ENCODE results near the gene MTRR.

MTRR gene

DNA sequence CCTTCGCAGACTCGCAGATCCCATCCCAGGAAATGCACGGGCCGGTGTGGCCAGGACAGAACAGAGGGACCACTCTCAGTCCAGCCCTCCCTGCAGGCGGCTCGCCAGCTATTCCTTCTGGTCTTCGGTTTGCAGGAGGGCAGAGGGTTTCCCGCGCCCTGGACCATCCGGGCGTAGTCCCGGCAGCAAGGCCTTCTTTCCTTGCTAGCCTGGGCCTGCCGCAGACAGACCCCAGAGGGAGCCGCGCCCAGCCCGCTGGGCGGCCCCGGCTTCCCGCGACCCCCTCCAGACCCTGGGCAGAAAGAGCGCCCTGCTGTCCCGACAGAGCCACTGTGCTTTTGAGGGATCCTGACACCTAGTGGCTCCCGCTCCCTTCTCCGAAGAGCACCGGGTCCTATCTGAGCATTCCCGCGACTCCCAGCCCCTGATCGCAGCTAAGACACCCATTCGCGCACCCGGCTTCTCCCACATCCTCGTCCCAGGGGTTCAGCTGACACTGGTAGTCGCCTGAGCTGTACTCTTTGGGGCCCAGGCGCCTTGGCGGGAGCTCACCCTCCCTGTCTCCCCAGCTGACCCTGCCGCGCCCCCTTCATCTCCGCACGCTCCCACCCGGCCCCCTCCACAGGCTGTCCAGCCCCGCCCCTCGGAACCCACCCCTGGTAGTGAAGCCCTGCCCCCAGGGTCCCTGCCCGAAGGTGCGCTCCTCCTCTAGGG is 19.1 kb upstream of the MTRR start:
- DNase-seq (ENCODE audit: low read depth) = no peak
- TF ChIP-seq, protein P1, sequence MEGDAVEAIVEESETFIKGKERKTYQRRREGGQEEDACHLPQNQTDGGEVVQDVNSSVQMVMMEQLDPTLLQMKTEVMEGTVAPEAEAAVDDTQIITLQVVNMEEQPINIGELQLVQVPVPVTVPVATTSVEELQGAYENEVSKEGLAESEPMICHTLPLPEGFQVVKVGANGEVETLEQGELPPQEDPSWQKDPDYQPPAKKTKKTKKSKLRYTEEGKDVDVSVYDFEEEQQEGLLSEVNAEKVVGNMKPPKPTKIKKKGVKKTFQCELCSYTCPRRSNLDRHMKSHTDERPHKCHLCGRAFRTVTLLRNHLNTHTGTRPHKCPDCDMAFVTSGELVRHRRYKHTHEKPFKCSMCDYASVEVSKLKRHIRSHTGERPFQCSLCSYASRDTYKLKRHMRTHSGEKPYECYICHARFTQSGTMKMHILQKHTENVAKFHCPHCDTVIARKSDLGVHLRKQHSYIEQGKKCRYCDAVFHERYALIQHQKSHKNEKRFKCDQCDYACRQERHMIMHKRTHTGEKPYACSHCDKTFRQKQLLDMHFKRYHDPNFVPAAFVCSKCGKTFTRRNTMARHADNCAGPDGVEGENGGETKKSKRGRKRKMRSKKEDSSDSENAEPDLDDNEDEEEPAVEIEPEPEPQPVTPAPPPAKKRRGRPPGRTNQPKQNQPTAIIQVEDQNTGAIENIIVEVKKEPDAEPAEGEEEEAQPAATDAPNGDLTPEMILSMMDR (IDR thresholded peaks at IDR 0.05; ENCODE audit: low read length, missing control alignments) = peak; percentile 11
- H3K4me3 ChIP-seq (replicated peaks; ENCODE audit: low read depth, low read length) = peak overlapping the region; percentile 51

- peak within 1 kb of the TSS; percentile 51 for H3K4me3 ChIP-seq (replicated peaks; ENCODE audit: low read depth, low read length)
- DNase-seq (ENCODE audit: low read depth) = peak; percentile 54
- TF ChIP-seq, protein P1 (IDR thresholded peaks at IDR 0.05; ENCODE audit: low read length, missing control alignments) = peak; percentile 39
Measured at GRCh38 chr5:7850395-7851239, 18.3 kb upstream of the MTRR start, which contains the start of gene CFAP90. Gene CFAP90, minus strand, starts transcription at chr5:7851133. Its CDS starts 112 bp downstream, at chr5:7851021.

GRCh38 chr5:7851240-7851592 is 17.7 kb upstream of the MTRR start:
- DNase-seq (ENCODE audit: low read depth) = no peak
- TF ChIP-seq, protein P1 (IDR thresholded peaks at IDR 0.05; ENCODE audit: low read length, missing control alignments) = no peak
- peak overlapping the region; percentile 51 for H3K4me3 ChIP-seq (replicated peaks; ENCODE audit: low read depth, low read length)

- DNase-seq (ENCODE audit: low read depth) = no peak
- H3K4me3 ChIP-seq (replicated peaks; ENCODE audit: low read depth, low read length) = no peak overlapping the region
- TF ChIP-seq, protein P1 (IDR thresholded peaks at IDR 0.05; ENCODE audit: low read length, missing control alignments) = no peak
Measured at GRCh38 chr5:7851617-7852289, 17.2 kb upstream of the MTRR start.

- TF ChIP-seq, protein P1 (IDR thresholded peaks at IDR 0.05; ENCODE audit: low read length, missing control alignments) = no peak
- peak; percentile 27 for DNase-seq (ENCODE audit: low read depth)
- no peak overlapping the region for H3K4me3 ChIP-seq (replicated peaks; ENCODE audit: low read depth, low read length)
Measured at GRCh38 chr5:7852542-7852941, 16.4 kb upstream of the MTRR start.

DNA sequence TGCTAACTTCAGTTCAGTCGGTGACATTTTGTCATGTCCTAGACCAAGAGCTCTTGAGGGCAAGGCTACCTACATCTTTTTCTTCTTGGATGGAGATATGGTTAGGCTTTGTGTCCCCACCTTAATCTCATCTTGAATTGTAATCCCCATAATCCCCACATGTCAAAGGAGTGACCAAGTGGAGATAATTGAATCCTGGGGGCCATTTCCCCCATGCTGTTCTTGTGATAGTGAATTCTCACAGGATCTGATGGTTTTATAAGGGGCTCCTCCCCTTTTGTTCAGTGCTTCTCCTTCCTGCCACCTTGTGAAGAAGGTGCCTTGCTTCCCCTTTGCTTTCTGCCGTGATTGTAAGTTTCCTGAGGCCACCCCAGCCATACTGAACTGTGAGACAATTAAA is 16.0 kb upstream of the MTRR start:
- TF ChIP-seq, protein P1 (IDR thresholded peaks at IDR 0.05; ENCODE audit: low read length, missing control alignments) = no peak
- H3K4me3 ChIP-seq (replicated peaks; ENCODE audit: low read depth, low read length) = no peak overlapping the region
- DNase-seq (ENCODE audit: low read depth) = no peak

Measured in fibroblast of pulmonary artery (primary cell).